ENCODE measurements around the gene GIN1. TPM values are rescaled to one million over a fixed set of nuclear protein-coding genes. Genes with fewer than 3 reads are reported as not detected.
"Not testable (repeated sequence)": the region's sequence is repeated elsewhere in the genome, so short reads cannot be mapped to it uniquely, and the experiment has no call there.

The GIN1 gene
- total RNA-seq: 7.9 and 13.7 TPM in 2 replicates
- polyA plus RNA-seq (2012): 2.7 TPM

- peak; percentile 99 for DNase-seq (ENCODE audit: low read depth)
Measured at GRCh38 chr5:103119765-103120606, at the start of gene GIN1, which contains the start of gene PPIP5K2. Gene GIN1, minus strand, starts transcription at chr5:103120138. Its CDS starts 11,431 bp downstream, at chr5:103108707. Gene PPIP5K2, plus strand, starts transcription at chr5:103120301. Its CDS starts 9,289 bp downstream, at chr5:103129590.

- no peak for DNase-seq (ENCODE audit: low read depth)
Measured at GRCh38 chr5:103166706-103167105, 46.8 kb upstream of the GIN1 start.

GRCh38 chr5:103151156-103151555, 31.2 kb upstream of the GIN1 start:
- DNase-seq (ENCODE audit: low read depth): no peak

- no peak for DNase-seq (ENCODE audit: low read depth)
Measured at GRCh38 chr5:103148213-103148612, 28.3 kb upstream of the GIN1 start.

- no peak for DNase-seq (ENCODE audit: low read depth)
Measured at GRCh38 chr5:103145196-103145595, 25.3 kb upstream of the GIN1 start.

- DNase-seq (ENCODE audit: low read depth): not testable (repeated sequence)
Measured at GRCh38 chr5:103142132-103142531, 22.2 kb upstream of the GIN1 start.

GRCh38 chr5:103139264-103139865, 19.4 kb upstream of the GIN1 start:
- peak; percentile 77 for DNase-seq (ENCODE audit: low read depth)

GRCh38 chr5:103138202-103138690, 18.3 kb upstream of the GIN1 start:
- DNase-seq (ENCODE audit: low read depth): no peak

GRCh38 chr5:103135461-103135860, 15.5 kb upstream of the GIN1 start:
- DNase-seq (ENCODE audit: low read depth): no peak

- no peak for DNase-seq (ENCODE audit: low read depth)
Measured at GRCh38 chr5:103133231-103133630, 13.3 kb upstream of the GIN1 start.

GRCh38 chr5:103132684-103133083, 12.7 kb upstream of the GIN1 start:
- DNase-seq (ENCODE audit: low read depth): no peak

GRCh38 chr5:103128202-103128601, 8.3 kb upstream of the GIN1 start:
- DNase-seq (ENCODE audit: low read depth): no peak

- no peak for DNase-seq (ENCODE audit: low read depth)
Measured at GRCh38 chr5:103127292-103127817, 7.4 kb upstream of the GIN1 start.

GRCh38 chr5:103126557-103126956, 6.6 kb upstream of the GIN1 start:
- DNase-seq (ENCODE audit: low read depth): no peak

GRCh38 chr5:103122242-103122641, 2.3 kb upstream of the GIN1 start:
- no peak for DNase-seq (ENCODE audit: low read depth)

GRCh38 chr5:103120607-103121200, 766 bp upstream of the GIN1 start:
- peak; percentile 19 for DNase-seq (ENCODE audit: low read depth)

- DNase-seq (ENCODE audit: low read depth): no peak
Measured at GRCh38 chr5:103119070-103119764, 721 bp downstream of the GIN1 start.

- DNase-seq (ENCODE audit: low read depth): no peak
Measured at GRCh38 chr5:103117471-103117991, 2.4 kb downstream of the GIN1 start.

GRCh38 chr5:103114440-103114839, 5.5 kb downstream of the GIN1 start:
- no peak for DNase-seq (ENCODE audit: low read depth)

- DNase-seq (ENCODE audit: low read depth): no peak
Measured at GRCh38 chr5:103112910-103113309, 7.0 kb downstream of the GIN1 start.

GRCh38 chr5:103111468-103111867, 8.5 kb downstream of the GIN1 start:
- DNase-seq (ENCODE audit: low read depth): no peak

All from myocyte (in vitro differentiated cells).